ENCODE data around the gene GPR17. TPM values are rescaled to one million over a fixed set of nuclear protein-coding genes. Genes with fewer than 3 reads are reported as not detected.

GPR17 gene
- total and polyA plus RNA-seq, 4 donors = 0.30 to 1.4 (median 0.40) TPM; not detected in 1

GRCh38 chr2:127623388-127624319 lies 22.3 kb upstream of the GPR17 start:
- no peaks in the 10 kb centered on the region for H3K27me3 ChIP-seq (ENCODE audit: control insufficient read depth in 3 of 3, insufficient read depth in 3 of 3, low read length in 2 of 3)

GRCh38 chr2:127624320-127624755 lies 21.6 kb upstream of the GPR17 start:
- Histone ChIP-seq H3K36me3 (ENCODE audit: control insufficient read depth in 4 of 4, insufficient read depth in 4 of 4, low read length in 4 of 4) (no peaks in the 10 kb centered on the region), H3K9me3 (ENCODE audit: control insufficient read depth in 4 of 4, insufficient read depth in 3 of 4, low read length in 3 of 4) (no peaks in the 10 kb centered on the region), H3K4me1 (ENCODE audit: control insufficient read depth in 5 of 5, insufficient read depth in 5 of 5, low read length in 5 of 5) (no peaks in the 10 kb centered on the region), H3K4me3 (no peak overlapping the region), H3K27ac (ENCODE audit: low read depth in 1 of 2, low read length in 1 of 2) (no peak overlapping the region), H3K9ac (ENCODE audit: insufficient read depth in 1 of 2, low read length in 2 of 2) (no peak overlapping the region), H3K27me3 (ENCODE audit: control insufficient read depth in 3 of 3, insufficient read depth in 3 of 3, low read length in 2 of 3) (no peaks in the 10 kb centered on the region)
- ATAC-seq (ENCODE audit: insufficient read depth, low FRiP score) (no peak), DNase-seq (no peak)
- WGBS, 2 donors = 92 to 93% methylated on average over 5 of the region's 5 CpGs
- TF ChIP-seq CTCF (IDR thresholded peaks at IDR 0.05; ENCODE audit: control extremely low read depth, extremely low read depth) = no peak

More at GRCh38 chr2:127623388-127624319, 22.3 kb upstream of the GPR17 start:
- peaks cover 0 to 2% (median 0%) of the 10 kb centered on the region in 4 donors for H3K9me3 ChIP-seq (ENCODE audit: control insufficient read depth in 4 of 4, insufficient read depth in 3 of 4, low read length in 3 of 4)
- TF ChIP-seq CTCF (IDR thresholded peaks at IDR 0.05; ENCODE audit: control extremely low read depth, extremely low read depth) = no peak
- H3K4me3 ChIP-seq = no peak overlapping the region
- DNase-seq = peak in 1 of 3 donors; percentile 9
- no peaks in the 10 kb centered on the region for H3K4me1 ChIP-seq (ENCODE audit: control insufficient read depth in 5 of 5, insufficient read depth in 5 of 5, low read length in 5 of 5)
- no peak overlapping the region for H3K27ac ChIP-seq (ENCODE audit: low read depth in 1 of 2, low read length in 1 of 2)
- no peak overlapping the region for H3K9ac ChIP-seq (ENCODE audit: insufficient read depth in 1 of 2, low read length in 2 of 2)
- no peak for ATAC-seq (ENCODE audit: insufficient read depth, low FRiP score)
- 88 to 92% methylated on average over 36 to 38 of the region's 38 CpGs for WGBS, 2 donors
- H3K36me3 ChIP-seq (ENCODE audit: control insufficient read depth in 4 of 4, insufficient read depth in 4 of 4, low read length in 4 of 4) = no peaks in the 10 kb centered on the region

DNA sequence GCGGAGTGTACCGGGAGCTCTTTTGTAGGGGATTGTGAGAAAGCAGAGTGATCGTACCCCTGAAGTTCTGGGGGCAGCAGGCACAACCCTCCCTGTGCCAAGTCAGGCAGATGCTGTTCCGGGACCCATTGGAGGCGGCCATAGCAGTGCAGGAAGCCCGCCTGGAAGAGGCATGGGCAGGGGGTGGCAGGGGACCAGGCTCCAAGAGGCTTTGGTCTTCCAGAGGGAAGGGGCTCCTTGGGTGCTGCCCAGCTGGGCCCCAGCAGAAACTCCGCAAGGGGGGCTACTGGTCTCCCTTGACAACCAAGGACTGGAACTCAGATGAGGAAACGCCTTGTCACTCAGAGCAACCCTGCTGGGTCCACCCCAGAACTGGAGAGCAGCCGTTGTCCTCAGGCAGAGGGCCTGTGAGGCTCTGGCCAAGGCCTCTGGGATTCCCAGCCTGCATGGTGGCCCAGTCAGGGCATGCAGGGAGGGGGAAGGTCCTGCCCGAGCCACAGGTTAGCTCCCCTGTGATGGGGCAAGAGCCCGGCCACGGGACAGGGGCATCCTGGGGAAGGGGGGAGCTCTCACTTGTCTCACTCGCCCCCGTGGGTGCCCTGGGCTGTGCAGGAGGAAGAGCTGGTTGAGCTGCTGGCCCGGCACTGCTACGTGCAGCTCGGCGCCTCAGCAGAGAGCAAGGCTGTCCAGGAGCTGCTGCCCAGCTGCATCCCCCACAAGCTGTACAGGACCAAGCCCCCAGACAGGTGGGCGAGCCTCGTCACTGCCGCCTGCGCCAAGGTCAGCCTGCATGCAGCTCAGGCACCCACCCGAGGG lies 21.0 kb upstream of the GPR17 start:
- Histone ChIP-seq H3K4me3 (no peak overlapping the region), H3K27me3 (ENCODE audit: control insufficient read depth in 3 of 3, insufficient read depth in 3 of 3, low read length in 2 of 3) (no peaks in the 10 kb centered on the region), H3K4me1 (ENCODE audit: control insufficient read depth in 5 of 5, insufficient read depth in 5 of 5, low read length in 5 of 5) (no peaks in the 10 kb centered on the region), H3K9me3 (ENCODE audit: control insufficient read depth in 4 of 4, insufficient read depth in 3 of 4, low read length in 3 of 4) (peaks cover 0 to 2% (median 0%) of the 10 kb centered on the region in 4 donors), H3K9ac (ENCODE audit: insufficient read depth in 1 of 2, low read length in 2 of 2) (no peak overlapping the region), H3K36me3 (ENCODE audit: control insufficient read depth in 4 of 4, insufficient read depth in 4 of 4, low read length in 4 of 4) (no peaks in the 10 kb centered on the region), H3K27ac (ENCODE audit: low read depth in 1 of 2, low read length in 1 of 2) (no peak overlapping the region)
- DNase-seq (no peak), ATAC-seq (ENCODE audit: insufficient read depth, low FRiP score) (no peak)
- 80 to 88% methylated on average over 23 of the region's 23 CpGs for whole genome bisulfite sequencing, 2 donors
- no peak for TF ChIP-seq CTCF (IDR thresholded peaks at IDR 0.05; ENCODE audit: control extremely low read depth, extremely low read depth)

Measured in lung (tissue), 12 donors.